Suprapubic skin (tissue), 4 donors: Measurements from ENCODE around the gene PTPN4. TPM values are rescaled to one million over a fixed set of nuclear protein-coding genes. Genes with fewer than 3 reads are reported as not detected.

ENCODE experiments used
- DNase-seq, 2 donors: peaks; one replicate each; pipeline ENCODE4 v3.0.0-alpha.2; 2019; ENCODE audit warnings: low spot score in 2 of 2
- H3K27ac ChIP-seq: fragments of 200-600 bp; sonication (generic); one replicate; pipeline ENCODE4 v1.5.1; 2019
- H3K27me3 ChIP-seq: fragments of 200-600 bp; sonication (generic); one replicate; pipeline ENCODE4 v1.5.1; 2019
- H3K36me3 ChIP-seq: fragments of 200-600 bp; sonication (generic); one replicate; pipeline ENCODE4 v1.5.1; 2019
- H3K4me1 ChIP-seq: fragments of 200-600 bp; sonication (generic); one replicate; pipeline ENCODE4 v1.5.1; 2019
- H3K4me3 ChIP-seq: fragments of 200-600 bp; sonication (generic); one replicate; pipeline ENCODE4 v1.5.1; 2019; ENCODE audit warnings: mild to moderate bottlenecking
- H3K9me3 ChIP-seq: fragments of 200-600 bp; sonication (generic); one replicate; pipeline ENCODE4 v1.5.1; 2019
- CTCF ChIP-seq, 2 donors: fragments of 200-600 bp in 1 of 2; fragments of 450-650 bp in 1 of 2; sonication (generic) in 1 of 2; IDR thresholded peaks; one replicate each; pipeline ENCODE4 v1.5.1; 2016 to 2019; ENCODE audit warnings: antibody characterized with exemption in 2 of 2, mild to moderate bottlenecking in 1 of 2, moderate library complexity in 1 of 2
- EP300 ChIP-seq: sonication (generic); formaldehyde crosslinking; IDR thresholded peaks from one replicate; pipeline ENCODE4 v1.6.1; 2017; ENCODE audit warnings: antibody characterized with exemption
- POLR2A ChIP-seq, 2 donors: fragments of 450-650 bp; IDR thresholded peaks; one replicate each; pipeline ENCODE4 v1.6.1; 2017; ENCODE audit warnings: antibody characterized with exemption in 2 of 2, mild to moderate bottlenecking in 2 of 2, moderate library complexity in 2 of 2
- POLR2AphosphoS5 ChIP-seq, 3 donors: sonication (generic); formaldehyde crosslinking; IDR thresholded peaks; one replicate each; pipeline ENCODE4 v1.6.1; 2017; ENCODE audit warnings: antibody characterized with exemption in 3 of 3
- WGBS: methylation state at CpG from one replicate; pipeline ENCODE4 v1.1.5; 2018; 5-methylcytosine and 5-hydroxymethylcytosine counted together
- total RNA-seq, 4 donors: library from RNA; depleted of rRNA; stranded (reverse); fragments of >200 nt; gene quantifications; one replicate each; pipeline ENCODE4 v1.1.0, GENCODE V29; 2016

PTPN4 gene
- total RNA-seq, 4 donors from 2014 or later, result 14.0 to 73.7 (median 36.7) TPM

DNA sequence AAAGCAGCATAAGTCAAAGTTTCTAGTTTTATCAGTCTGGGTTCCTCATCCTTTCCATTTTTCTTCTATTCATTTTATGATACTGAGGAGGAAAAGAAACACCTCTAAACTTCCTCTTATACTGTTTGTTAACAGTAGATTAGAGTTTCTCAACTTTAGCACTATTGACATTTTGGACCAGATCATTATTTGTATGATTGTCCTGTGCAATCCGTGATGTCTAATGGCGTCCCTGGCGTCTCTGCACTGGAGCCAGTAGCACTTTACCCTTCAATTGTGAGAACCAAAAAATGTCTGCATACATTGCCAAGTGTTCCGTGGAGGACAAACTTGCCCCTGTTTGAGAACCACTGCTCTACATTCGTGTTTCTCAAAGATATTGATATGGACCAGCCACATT, 25.2 kb downstream of the PTPN4 start:
- H3K9me3 ChIP-seq, result peaks cover 4% of the 10 kb centered on the region
- H3K27me3 ChIP-seq, result no peaks in the 10 kb centered on the region
- TF ChIP-seq POLR2A (IDR thresholded peaks at IDR 0.05), result no peak
- TF ChIP-seq EP300, result no peak
- TF ChIP-seq POLR2AphosphoS5 (IDR thresholded peaks at IDR 0.05), result no peak
- TF ChIP-seq CTCF (IDR thresholded peaks at IDR 0.05), result no peak
- H3K4me1 ChIP-seq, result no peaks in the 10 kb centered on the region
- no peak overlapping the region for H3K4me3 ChIP-seq
- H3K27ac ChIP-seq, result no peak overlapping the region
- no peaks in the 10 kb centered on the region for H3K36me3 ChIP-seq
- 82% methylated on average over 5 of the region's 5 CpGs for WGBS
- no peak for DNase-seq

DNA sequence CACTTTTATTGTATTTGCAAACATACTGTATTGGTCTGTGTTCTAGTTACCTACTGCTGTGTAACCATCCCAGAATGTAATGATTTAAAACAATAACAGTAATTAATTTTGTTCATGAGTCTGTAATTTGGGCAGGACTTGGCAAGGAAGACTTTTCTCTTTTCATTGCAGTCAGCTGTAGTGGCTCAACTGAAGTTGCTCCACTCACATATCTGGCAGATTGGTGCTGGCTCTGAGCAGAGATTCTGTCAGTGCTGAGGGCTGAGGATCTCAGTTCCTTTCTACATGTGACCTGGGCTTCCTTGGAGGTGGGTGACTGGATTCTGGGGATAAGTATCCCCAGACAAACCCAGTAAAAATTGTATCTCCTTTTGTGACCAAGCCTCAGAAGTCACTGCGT, 26.6 kb downstream of the PTPN4 start:
- Histone ChIP-seq H3K9me3 (peaks cover 12% of the 10 kb centered on the region), H3K4me3 (no peak overlapping the region), H3K4me1 (no peaks in the 10 kb centered on the region), H3K27ac (no peak overlapping the region), H3K36me3 (no peaks in the 10 kb centered on the region), H3K27me3 (no peaks in the 10 kb centered on the region)
- TF ChIP-seq EP300, result no peak
- no peak for TF ChIP-seq POLR2AphosphoS5 (IDR thresholded peaks at IDR 0.05)
- no peak for TF ChIP-seq POLR2A (IDR thresholded peaks at IDR 0.05)
- no peak for TF ChIP-seq CTCF (IDR thresholded peaks at IDR 0.05)
- WGBS, result 100% methylated on average over 1 of the region's 1 CpG
- DNase-seq, result no peak

GRCh38 chr2:119788752-119789151, 29.0 kb downstream of the PTPN4 start:
- no peak for DNase-seq
- TF ChIP-seq POLR2AphosphoS5 (IDR thresholded peaks at IDR 0.05) (no peak), EP300 (no peak), CTCF (IDR thresholded peaks at IDR 0.05) (no peak), POLR2A (IDR thresholded peaks at IDR 0.05) (no peak)
- H3K4me1 ChIP-seq, result no peaks in the 10 kb centered on the region
- H3K4me3 ChIP-seq, result no peak overlapping the region
- no peaks in the 10 kb centered on the region for H3K27me3 ChIP-seq
- H3K27ac ChIP-seq, result no peak overlapping the region
- H3K36me3 ChIP-seq, result no peaks in the 10 kb centered on the region
- WGBS, result 91% methylated on average over 1 of the region's 1 CpG
- H3K9me3 ChIP-seq, result peaks cover 13% of the 10 kb centered on the region

- Histone ChIP-seq H3K36me3 (peaks cover 3% of the 10 kb centered on the region), H3K4me3 (no peak overlapping the region), H3K4me1 (no peaks in the 10 kb centered on the region), H3K27me3 (no peaks in the 10 kb centered on the region), H3K27ac (no peak overlapping the region), H3K9me3 (peaks cover 13% of the 10 kb centered on the region)
- DNase-seq, result no peak
- TF ChIP-seq EP300 (no peak), POLR2A (IDR thresholded peaks at IDR 0.05) (no peak), CTCF (IDR thresholded peaks at IDR 0.05) (no peak), POLR2AphosphoS5 (IDR thresholded peaks at IDR 0.05) (no peak)
These were observed 30.7 kb downstream of the PTPN4 start for GRCh38 chr2:119790466-119790865.

DNA sequence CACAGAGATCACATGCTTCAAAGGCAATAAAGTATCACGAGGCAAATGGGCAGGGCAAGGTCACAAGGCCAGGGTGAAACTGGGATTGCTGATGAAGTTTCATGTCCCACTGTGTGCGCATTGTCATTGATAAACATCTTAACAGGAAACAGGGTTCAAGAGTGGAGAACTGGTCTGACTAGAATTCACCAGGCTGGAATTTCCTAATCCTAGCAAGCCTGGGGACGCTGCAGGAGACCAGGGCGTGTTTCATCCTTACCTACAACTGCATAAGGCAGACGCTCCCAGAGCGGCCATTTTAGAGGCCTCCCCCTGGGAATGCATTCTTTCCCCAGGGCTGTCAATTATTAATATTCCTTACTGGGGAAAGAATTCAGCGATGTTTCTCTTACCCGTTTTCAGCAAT, 33.2 kb downstream of the PTPN4 start:
- Histone ChIP-seq H3K27me3 (no peaks in the 10 kb centered on the region), H3K27ac (no peak overlapping the region), H3K4me3 (no peak overlapping the region), H3K4me1 (no peaks in the 10 kb centered on the region), H3K9me3 (peaks cover 13% of the 10 kb centered on the region), H3K36me3 (peaks cover 3% of the 10 kb centered on the region)
- TF ChIP-seq EP300 (no peak), POLR2AphosphoS5 (IDR thresholded peaks at IDR 0.05) (no peak), POLR2A (IDR thresholded peaks at IDR 0.05) (no peak), CTCF (IDR thresholded peaks at IDR 0.05) (no peak)
- no peak for DNase-seq
- 86% methylated on average over 8 of the region's 8 CpGs for WGBS
